HG03135 (cell line): ENCODE measurements around the gene HOXB3.

Source experiments
- ATAC-seq: cut with Tn5 transposase; IDR thresholded peaks from one replicate; pipeline ENCODE4 v1.9.1; 2021; ENCODE audit warnings: mild to moderate bottlenecking, moderate library complexity; ENCODE audit not compliant: unreplicated experiment

The HOXB3 gene

GRCh38 chr17:48588528-48588927 is 1.5 kb downstream of the HOXB3 start:
- no peak for ATAC-seq

- ATAC-seq, result no peak
These were observed 2.0 kb downstream of the HOXB3 start for GRCh38 chr17:48588074-48588415.

- no peak for ATAC-seq
These were observed 2.6 kb downstream of the HOXB3 start for GRCh38 chr17:48587276-48588073.

GRCh38 chr17:48586355-48587258 is 3.4 kb downstream of the HOXB3 start:
- no peak for ATAC-seq

- no peak for ATAC-seq
These were observed 5.8 kb downstream of the HOXB3 start for GRCh38 chr17:48584223-48584741.

GRCh38 chr17:48583708-48584222 is 6.3 kb downstream of the HOXB3 start:
- ATAC-seq, result no peak

GRCh38 chr17:48582750-48583069 is 7.3 kb downstream of the HOXB3 start:
- ATAC-seq, result no peak

GRCh38 chr17:48579760-48580554 is 10.1 kb downstream of the HOXB3 start:
- ATAC-seq, result no peak

- ATAC-seq, result no peak
These were observed 10.6 kb downstream of the HOXB3 start for GRCh38 chr17:48579471-48579759.

- ATAC-seq, result no peak
These were observed 11.2 kb downstream of the HOXB3 start for GRCh38 chr17:48578616-48579470.

- no peak for ATAC-seq
These were observed 12.0 kb downstream of the HOXB3 start, which contains the start of gene HOXB4 for GRCh38 chr17:48577946-48578615. TSS of gene HOXB4 (minus strand) at chr17:48578350. CDS start at chr17:48578319, 31 bp downstream.

GRCh38 chr17:48577330-48577945 is 12.6 kb downstream of the HOXB3 start:
- no peak for ATAC-seq

- no peak for ATAC-seq
These were observed 13.3 kb downstream of the HOXB3 start for GRCh38 chr17:48576479-48577309.

GRCh38 chr17:48575673-48576478 is 14.2 kb downstream of the HOXB3 start:
- ATAC-seq, result no peak

- ATAC-seq, result no peak
These were observed 14.9 kb downstream of the HOXB3 start for GRCh38 chr17:48575066-48575582.

GRCh38 chr17:48574505-48575065 is 15.5 kb downstream of the HOXB3 start:
- ATAC-seq, result no peak
